ENCODE measurements around the gene CACNG5.

Gene CACNG5

DNA sequence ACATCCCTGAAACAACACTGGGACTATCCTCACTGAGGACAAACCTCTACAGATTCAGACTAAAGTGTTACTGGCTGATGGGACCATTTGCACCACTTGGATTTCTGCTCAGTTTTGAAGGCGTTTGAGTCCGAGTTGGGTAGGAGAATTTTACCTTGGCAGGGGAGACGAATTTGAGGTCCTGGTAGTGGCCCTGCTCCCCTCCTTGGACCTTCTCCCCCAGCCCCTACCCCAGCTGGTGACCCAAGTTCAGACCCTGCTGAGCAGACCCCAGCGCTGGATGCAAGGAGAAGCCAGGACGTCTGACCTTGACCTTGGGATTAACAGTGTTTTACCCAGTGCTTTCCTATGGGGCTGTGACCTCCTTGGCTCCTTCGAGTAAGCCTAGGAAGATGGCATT lies 13.6 kb downstream of the CACNG5 start:
- no peaks in the 10 kb centered on the region for H3K36me3 Mint-ChIP-seq (ENCODE audit: low read depth)
- no peak for DNase-seq (ENCODE audit: low spot score)
- H3K4me3 Mint-ChIP-seq, result no peak overlapping the region

DNA sequence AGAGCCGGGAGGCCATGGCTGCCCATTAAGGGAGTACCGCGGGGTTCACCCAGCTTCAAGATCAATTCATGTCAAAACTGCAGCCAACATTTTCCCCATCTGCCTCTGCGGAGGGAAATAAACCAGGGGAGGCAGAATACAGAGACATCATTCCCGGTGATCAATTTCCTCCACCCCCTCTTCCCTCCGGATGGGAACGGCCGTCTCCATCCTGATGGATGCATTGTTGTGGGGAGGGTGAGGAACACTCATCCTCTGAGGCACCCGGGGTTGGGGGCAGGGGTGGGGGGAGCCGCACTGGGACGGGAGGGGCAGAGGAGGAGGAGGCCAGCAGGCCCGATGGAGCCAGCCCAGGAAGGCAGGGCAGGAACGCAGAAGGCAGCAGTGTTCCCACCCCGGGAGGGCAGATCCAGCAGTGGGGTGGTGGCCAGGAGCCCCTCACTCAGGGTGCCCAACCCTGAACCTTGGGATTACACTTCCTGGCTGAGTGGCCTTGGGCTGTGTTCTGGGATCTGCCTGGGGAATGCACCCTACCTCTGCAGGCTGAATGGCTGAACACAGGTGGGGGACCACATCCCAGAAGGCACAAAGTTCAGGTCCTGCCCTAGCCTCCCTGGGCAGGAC lies 14.2 kb downstream of the CACNG5 start:
- H3K4me3 Mint-ChIP-seq, result no peak overlapping the region
- DNase-seq (ENCODE audit: low spot score), result no peak
- no peak overlapping the region for H3K27ac Mint-ChIP-seq
- H3K4me1 Mint-ChIP-seq (ENCODE audit: low read depth), result no peaks in the 10 kb centered on the region
- no peaks in the 10 kb centered on the region for H3K9me3 Mint-ChIP-seq
- no peaks in the 10 kb centered on the region for H3K36me3 Mint-ChIP-seq (ENCODE audit: low read depth)
- H3K27me3 Mint-ChIP-seq (ENCODE audit: low read depth), result peaks cover 6% of the 10 kb centered on the region

More for the DNA sequence above, 13.6 kb downstream of the CACNG5 start:
- Mint-ChIP-seq H3K4me1 (ENCODE audit: low read depth) (no peaks in the 10 kb centered on the region), H3K27me3 (ENCODE audit: low read depth) (peaks cover 6% of the 10 kb centered on the region), H3K9me3 (no peaks in the 10 kb centered on the region), H3K27ac (no peak overlapping the region)

DNA sequence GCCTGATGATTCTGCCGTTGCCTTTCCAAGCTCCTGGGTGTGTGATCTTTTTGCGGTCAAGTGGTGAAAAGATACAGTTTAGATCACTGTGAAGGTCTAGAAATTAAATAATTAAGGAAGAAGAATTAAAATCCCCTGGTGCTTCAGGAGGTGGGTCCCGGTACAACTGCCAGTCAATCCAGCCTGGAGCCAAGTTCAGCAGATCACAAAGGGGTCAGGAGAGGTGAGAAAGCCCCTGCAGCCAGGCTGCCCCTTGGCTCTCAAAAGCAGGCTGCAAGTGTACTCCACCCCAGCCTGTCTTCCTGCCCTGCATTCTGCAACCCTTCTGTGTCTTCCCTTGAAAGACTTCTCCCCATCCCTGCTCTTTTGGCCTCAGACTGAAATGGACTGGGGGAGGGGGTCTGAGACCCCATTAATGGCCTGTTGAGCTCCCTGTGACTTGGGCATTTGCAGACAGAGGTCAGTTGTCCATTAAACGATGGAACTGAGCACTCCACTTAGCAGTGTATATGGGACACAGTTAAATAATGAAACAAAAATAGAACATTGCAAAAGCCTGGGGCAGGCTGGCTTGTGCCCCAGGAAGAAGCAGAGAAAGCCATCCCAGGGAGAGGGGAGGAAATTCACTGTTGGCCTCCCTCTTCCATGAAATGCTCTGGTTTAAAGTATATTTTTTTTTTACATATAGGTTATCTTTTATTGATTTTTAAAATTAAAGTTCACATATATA lies 15.1 kb downstream of the CACNG5 start:
- Mint-ChIP-seq H3K36me3 (ENCODE audit: low read depth) (no peaks in the 10 kb centered on the region), H3K27me3 (ENCODE audit: low read depth) (peaks cover 6% of the 10 kb centered on the region)

DNA sequence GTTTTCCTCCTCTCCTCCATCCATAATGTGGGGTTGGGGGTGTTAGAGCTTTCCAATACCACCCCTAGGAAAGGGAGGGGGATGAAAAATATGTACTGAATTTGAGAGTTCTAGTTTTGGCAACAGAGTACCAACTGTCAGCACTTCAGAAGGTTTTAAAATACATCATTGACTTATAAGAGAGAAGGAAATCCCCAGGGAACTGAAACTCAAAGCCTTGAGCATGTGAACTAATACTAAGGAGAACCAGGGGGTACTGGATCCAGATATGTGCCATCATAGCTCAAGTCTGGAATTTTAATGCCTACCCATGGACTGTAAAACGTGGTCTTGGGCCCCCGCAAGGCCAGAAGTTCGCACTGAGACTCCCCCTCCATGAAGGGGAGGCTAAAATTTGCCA lies 15.8 kb downstream of the CACNG5 start:
- H3K36me3 Mint-ChIP-seq (ENCODE audit: low read depth), result no peaks in the 10 kb centered on the region
- peaks cover 6% of the 10 kb centered on the region for H3K27me3 Mint-ChIP-seq (ENCODE audit: low read depth)
- H3K9me3 Mint-ChIP-seq, result no peaks in the 10 kb centered on the region
- H3K4me3 Mint-ChIP-seq, result no peak overlapping the region
- no peak for DNase-seq (ENCODE audit: low spot score)
- no peaks in the 10 kb centered on the region for H3K4me1 Mint-ChIP-seq (ENCODE audit: low read depth)
- no peak overlapping the region for H3K27ac Mint-ChIP-seq

More for the DNA sequence above, 15.1 kb downstream of the CACNG5 start:
- DNase-seq (ENCODE audit: low spot score), result no peak
- H3K4me1 Mint-ChIP-seq (ENCODE audit: low read depth), result no peaks in the 10 kb centered on the region
- no peak overlapping the region for H3K4me3 Mint-ChIP-seq
- no peaks in the 10 kb centered on the region for H3K9me3 Mint-ChIP-seq
- H3K27ac Mint-ChIP-seq, result no peak overlapping the region

DNA sequence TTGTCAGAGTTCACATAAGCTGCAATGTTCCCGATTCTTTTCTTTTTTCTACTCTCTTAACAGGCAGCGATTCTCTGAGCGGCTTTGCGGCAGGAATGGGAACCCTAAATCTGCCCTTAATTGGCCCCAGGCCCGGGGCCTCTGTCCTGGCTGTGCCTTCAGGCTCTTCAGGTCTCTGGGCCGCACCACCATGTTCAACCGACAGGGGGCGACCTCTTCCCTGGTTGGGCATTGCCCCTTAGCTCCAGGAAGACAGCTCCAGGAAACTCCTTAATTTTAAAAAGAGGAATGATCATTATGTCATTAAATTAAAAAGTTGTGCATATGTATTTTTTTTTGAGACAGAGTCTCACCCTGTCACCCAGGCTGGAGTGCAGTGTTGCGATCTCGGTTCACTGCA lies 20.3 kb downstream of the CACNG5 start:
- DNase-seq (ENCODE audit: low spot score), result no peak
- Mint-ChIP-seq H3K36me3 (ENCODE audit: low read depth) (no peaks in the 10 kb centered on the region), H3K27me3 (ENCODE audit: low read depth) (peaks cover 17% of the 10 kb centered on the region), H3K4me1 (ENCODE audit: low read depth) (peaks cover 1% of the 10 kb centered on the region), H3K9me3 (no peaks in the 10 kb centered on the region), H3K27ac (no peak overlapping the region), H3K4me3 (no peak overlapping the region)

DNA sequence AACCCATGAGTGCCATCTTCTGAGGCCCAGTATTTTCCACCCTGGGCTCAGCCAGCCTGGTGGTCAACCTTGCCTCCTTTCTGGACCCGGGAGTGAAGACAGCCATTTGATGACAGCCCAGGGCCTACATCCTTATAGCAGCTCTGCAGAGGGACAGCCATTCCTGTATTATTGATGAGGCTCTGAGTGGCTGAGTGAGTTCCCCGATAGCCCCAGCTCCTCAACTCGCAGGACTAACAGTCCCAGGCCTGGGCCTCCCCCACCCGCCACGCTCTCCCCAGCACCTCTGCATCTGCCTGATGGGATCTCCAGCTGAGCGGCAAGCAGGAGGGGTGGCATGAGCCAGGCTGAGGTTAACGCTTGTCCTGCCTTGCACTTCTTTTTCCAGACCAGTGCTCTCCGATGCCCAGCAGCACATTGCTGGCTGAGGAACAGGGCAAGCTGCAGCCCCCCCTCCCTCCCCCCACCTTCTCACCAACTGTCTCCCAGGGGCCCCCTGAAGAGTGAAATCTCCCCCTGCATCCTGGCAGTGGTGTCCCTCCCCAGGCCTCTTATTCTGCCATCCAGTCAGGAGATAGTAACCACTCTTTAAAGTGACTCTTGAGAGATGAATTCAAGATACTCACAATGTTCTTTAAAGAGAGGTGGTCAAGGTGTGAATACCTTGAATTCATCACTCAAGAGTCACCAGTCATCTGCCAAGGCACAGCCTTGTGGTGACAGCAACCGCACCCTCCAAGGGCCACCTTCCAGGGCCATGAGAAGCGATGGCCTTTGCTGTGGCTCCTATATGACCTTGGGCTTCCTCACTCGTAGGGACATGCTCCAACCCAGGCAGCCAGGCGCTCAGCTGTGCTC lies 23.5 kb downstream of the CACNG5 start:
- peaks cover 5% of the 10 kb centered on the region for H3K4me1 Mint-ChIP-seq (ENCODE audit: low read depth)
- no peak overlapping the region for H3K4me3 Mint-ChIP-seq

DNA sequence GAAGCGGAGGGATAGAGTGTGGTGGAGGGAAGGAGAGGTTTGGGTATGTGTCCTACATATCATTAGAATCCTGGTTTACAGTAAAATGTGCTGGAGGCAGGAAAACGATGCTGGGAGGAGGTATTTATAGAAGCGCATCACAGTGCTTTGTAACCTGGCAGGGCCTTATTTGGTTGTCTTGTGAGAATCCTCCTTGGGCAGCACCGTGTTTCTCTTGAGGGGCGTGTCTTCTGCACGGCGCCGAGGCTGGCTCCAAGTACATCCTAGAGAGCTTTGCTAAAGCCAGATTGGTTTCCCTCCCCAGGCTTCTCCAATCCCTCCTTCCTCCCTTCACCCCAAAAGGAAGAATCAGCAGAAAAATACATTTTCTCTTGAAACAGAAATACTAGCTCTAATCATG lies 24.4 kb downstream of the CACNG5 start:
- H3K4me1 Mint-ChIP-seq (ENCODE audit: low read depth), result peaks cover 5% of the 10 kb centered on the region
- no peak overlapping the region for H3K4me3 Mint-ChIP-seq
- peaks cover 26% of the 10 kb centered on the region for H3K27me3 Mint-ChIP-seq (ENCODE audit: low read depth)
- H3K36me3 Mint-ChIP-seq (ENCODE audit: low read depth), result no peaks in the 10 kb centered on the region
- H3K9me3 Mint-ChIP-seq, result peaks cover 3% of the 10 kb centered on the region
- no peak overlapping the region for H3K27ac Mint-ChIP-seq
- no peak for DNase-seq (ENCODE audit: low spot score)

More for the DNA sequence above, 23.5 kb downstream of the CACNG5 start:
- no peaks in the 10 kb centered on the region for H3K9me3 Mint-ChIP-seq
- peaks cover 20% of the 10 kb centered on the region for H3K27me3 Mint-ChIP-seq (ENCODE audit: low read depth)
- H3K36me3 Mint-ChIP-seq (ENCODE audit: low read depth), result no peaks in the 10 kb centered on the region
- no peak for DNase-seq (ENCODE audit: low spot score)
- no peak overlapping the region for H3K27ac Mint-ChIP-seq

DNA sequence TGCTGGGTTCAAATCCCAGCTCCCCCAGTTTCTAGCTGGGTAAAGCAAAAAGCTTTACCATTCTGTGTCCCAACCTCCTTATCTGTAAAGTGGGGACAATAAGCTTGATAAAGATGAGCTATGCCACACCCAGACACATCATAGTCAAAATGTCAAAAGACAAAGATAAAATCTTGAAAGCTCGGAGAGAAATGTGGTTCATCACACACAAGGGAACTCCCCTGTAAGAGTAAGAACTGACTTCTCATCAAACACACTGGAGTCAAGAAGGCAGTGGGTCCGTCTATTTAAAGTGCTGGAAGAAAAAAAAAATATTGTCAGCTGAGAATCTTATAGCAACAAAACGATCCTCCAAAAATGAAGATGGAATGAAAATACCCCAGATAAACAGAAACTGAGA lies 25.3 kb downstream of the CACNG5 start:
- H3K27me3 Mint-ChIP-seq (ENCODE audit: low read depth), result peaks cover 30% of the 10 kb centered on the region
- no peaks in the 10 kb centered on the region for H3K36me3 Mint-ChIP-seq (ENCODE audit: low read depth)
- H3K9me3 Mint-ChIP-seq, result peaks cover 3% of the 10 kb centered on the region
- H3K27ac Mint-ChIP-seq, result no peak overlapping the region
- DNase-seq (ENCODE audit: low spot score), result no peak
- H3K4me3 Mint-ChIP-seq, result no peak overlapping the region
- H3K4me1 Mint-ChIP-seq (ENCODE audit: low read depth), result peaks cover 5% of the 10 kb centered on the region

DNA sequence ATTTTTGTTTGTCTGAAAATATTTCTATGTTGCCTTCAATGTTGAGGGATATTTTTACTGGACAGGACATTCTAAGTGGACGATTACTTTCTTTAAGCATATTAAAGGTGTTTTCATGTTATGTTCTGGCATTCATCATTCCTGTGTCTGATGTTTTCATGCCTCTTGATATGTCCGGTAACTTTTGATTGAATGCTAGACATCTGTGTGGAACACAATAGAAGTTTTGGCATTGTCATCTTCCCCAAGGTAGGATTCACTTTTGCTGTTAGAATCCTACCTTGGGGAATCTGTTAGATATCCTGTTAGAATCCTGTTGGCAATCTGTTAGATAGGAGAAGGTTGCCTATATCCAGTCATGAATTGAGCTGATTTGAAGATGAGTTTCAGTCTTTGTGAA lies 28.9 kb downstream of the CACNG5 start:
- H3K4me1 Mint-ChIP-seq (ENCODE audit: low read depth), result peaks cover 5% of the 10 kb centered on the region

DNA sequence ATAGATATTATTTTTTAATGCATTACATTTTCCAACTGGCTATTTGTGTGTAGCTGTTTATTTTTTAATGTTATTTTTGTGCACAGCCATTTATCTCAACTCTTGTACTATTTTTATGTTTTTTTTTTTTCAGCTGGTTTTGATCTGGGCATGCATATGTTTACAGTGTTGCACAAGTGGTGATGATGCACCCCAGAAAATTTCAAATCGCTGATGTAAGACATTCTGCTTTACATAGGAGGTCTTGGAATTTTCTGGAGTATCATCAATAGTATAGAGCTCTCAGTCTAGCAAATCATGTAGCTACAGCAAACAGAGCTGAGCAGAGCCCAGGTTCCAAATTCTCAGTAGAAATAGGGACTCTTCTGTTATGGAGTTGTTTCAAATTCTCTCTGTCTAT lies 30.2 kb downstream of the CACNG5 start:
- Mint-ChIP-seq H3K27ac (no peak overlapping the region), H3K4me3 (no peak overlapping the region), H3K27me3 (ENCODE audit: low read depth) (peaks cover 32% of the 10 kb centered on the region), H3K4me1 (ENCODE audit: low read depth) (peaks cover 4% of the 10 kb centered on the region), H3K36me3 (ENCODE audit: low read depth) (no peaks in the 10 kb centered on the region), H3K9me3 (peaks cover 7% of the 10 kb centered on the region)
- no peak for DNase-seq (ENCODE audit: low spot score)

More for the DNA sequence above, 28.9 kb downstream of the CACNG5 start:
- Mint-ChIP-seq H3K27me3 (ENCODE audit: low read depth) (peaks cover 40% of the 10 kb centered on the region), H3K4me3 (no peak overlapping the region), H3K36me3 (ENCODE audit: low read depth) (no peaks in the 10 kb centered on the region), H3K9me3 (peaks cover 7% of the 10 kb centered on the region), H3K27ac (no peak overlapping the region)
- DNase-seq (ENCODE audit: low spot score), result no peak

DNA sequence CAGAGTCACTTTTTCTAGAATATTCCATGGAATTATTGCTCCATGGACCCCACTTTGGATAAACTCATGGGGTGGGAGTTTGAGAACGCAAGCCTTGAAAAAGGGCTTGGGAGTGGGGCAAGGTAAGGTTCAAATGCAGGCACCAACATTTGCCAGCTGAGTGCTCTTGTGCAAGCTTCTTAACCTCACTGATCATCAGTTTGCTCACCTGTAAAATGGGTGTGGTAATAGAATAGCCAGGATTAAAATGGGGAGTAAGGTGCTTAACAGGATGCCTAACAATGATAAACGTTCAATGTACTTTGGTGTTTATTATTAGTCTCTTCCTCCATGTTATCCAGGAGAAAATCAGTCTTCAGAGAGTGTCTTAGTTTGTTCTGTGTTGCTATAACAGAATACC lies 39.0 kb downstream of the CACNG5 start:
- Mint-ChIP-seq H3K36me3 (ENCODE audit: low read depth) (no peaks in the 10 kb centered on the region), H3K9me3 (peaks cover 3% of the 10 kb centered on the region), H3K27ac (no peak overlapping the region), H3K4me1 (ENCODE audit: low read depth) (no peaks in the 10 kb centered on the region), H3K4me3 (no peak overlapping the region), H3K27me3 (ENCODE audit: low read depth) (peaks cover 7% of the 10 kb centered on the region)
- no peak for DNase-seq (ENCODE audit: low spot score)

DNA sequence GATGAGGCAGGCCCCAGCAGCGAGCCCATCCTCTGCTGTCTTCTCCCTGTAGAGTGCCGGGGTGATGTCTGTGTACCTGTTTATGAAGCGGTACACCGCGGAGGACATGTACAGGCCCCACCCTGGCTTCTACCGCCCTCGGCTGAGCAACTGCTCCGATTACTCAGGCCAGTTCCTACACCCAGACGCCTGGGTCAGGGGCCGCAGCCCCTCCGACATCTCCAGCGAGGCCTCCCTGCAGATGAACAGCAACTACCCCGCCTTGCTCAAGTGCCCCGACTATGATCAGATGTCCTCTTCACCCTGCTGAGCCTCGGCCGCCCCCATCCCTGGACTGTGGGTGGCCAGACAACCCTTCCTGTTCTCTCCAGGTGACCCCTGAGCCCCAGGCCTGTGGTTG lies 50.0 kb downstream of the CACNG5 start:
- no peak overlapping the region for H3K4me3 Mint-ChIP-seq
- H3K4me1 Mint-ChIP-seq (ENCODE audit: low read depth), result no peaks in the 10 kb centered on the region
- no peak for DNase-seq (ENCODE audit: low spot score)
- no peaks in the 10 kb centered on the region for H3K36me3 Mint-ChIP-seq (ENCODE audit: low read depth)
- H3K27me3 Mint-ChIP-seq (ENCODE audit: low read depth), result peaks cover 3% of the 10 kb centered on the region
- H3K27ac Mint-ChIP-seq, result no peak overlapping the region
- peaks cover 2% of the 10 kb centered on the region for H3K9me3 Mint-ChIP-seq

DNA sequence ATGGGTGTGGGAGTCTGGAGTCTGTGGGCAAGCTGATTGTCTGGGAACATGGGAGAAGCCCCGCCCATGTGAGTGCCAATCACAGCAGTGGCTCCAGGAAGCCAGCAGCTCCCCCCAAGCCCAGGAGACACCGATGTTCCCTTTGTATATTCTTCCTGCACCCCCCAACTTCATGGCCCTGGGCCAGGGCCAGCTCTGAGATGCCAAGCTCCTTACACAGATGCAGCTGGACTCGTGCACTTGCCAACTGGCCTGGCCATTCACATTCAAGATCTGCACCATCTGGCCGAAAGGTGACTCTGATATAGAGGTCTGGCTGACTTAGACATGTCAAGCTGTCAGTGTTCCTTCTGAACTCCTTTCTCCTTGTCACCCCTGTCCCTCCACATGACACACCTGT lies 50.5 kb downstream of the CACNG5 start:
- DNase-seq (ENCODE audit: low spot score), result no peak
- H3K4me3 Mint-ChIP-seq, result no peak overlapping the region
- no peaks in the 10 kb centered on the region for H3K4me1 Mint-ChIP-seq (ENCODE audit: low read depth)
- no peak overlapping the region for H3K27ac Mint-ChIP-seq
- no peaks in the 10 kb centered on the region for H3K9me3 Mint-ChIP-seq
- no peaks in the 10 kb centered on the region for H3K36me3 Mint-ChIP-seq (ENCODE audit: low read depth)
- H3K27me3 Mint-ChIP-seq (ENCODE audit: low read depth), result peaks cover 3% of the 10 kb centered on the region
